Ascending aorta (tissue), 2 donors: ENCODE data around the gene PARP8. TPM values are rescaled to one million over a fixed set of nuclear protein-coding genes. Genes with fewer than 3 reads are reported as not detected.

Experiments used
- DNase-seq, 2 donors: peaks; one replicate each; pipeline ENCODE4 v3.0.0-alpha.2; 2019; ENCODE audit warnings: low spot score in 2 of 2
- H3K27ac ChIP-seq, 2 donors: fragments of 200-600 bp; sonication (generic); one replicate each; pipeline ENCODE4 v1.5.1; 2016 to 2017; ENCODE audit warnings: mild to moderate bottlenecking in 1 of 2
- H3K27me3 ChIP-seq: fragments of 200-600 bp; sonication (generic); one replicate; pipeline ENCODE4 v1.5.1; 2017
- H3K36me3 ChIP-seq, 2 donors: fragments of 200-600 bp; sonication (generic); one replicate each; pipeline ENCODE4 v1.5.1; 2016
- H3K4me1 ChIP-seq, 2 donors: fragments of 200-600 bp; sonication (generic); one replicate each; pipeline ENCODE4 v1.5.1; 2016 to 2017; ENCODE audit warnings: mild to moderate bottlenecking in 1 of 2
- H3K4me3 ChIP-seq, 2 donors: fragments of 200-600 bp; sonication (generic); one replicate each; pipeline ENCODE4 v1.5.1; 2016 to 2017; ENCODE audit warnings: mild to moderate bottlenecking in 1 of 2
- H3K9me3 ChIP-seq, 2 donors: fragments of 200-600 bp; sonication (generic); one replicate each; pipeline ENCODE4 v1.5.1; 2016
- CTCF ChIP-seq, 3 experiments: fragments of 200-600 bp in 2 of 3; fragments of 450-650 bp in 1 of 3; sonication (generic) in 2 of 3; IDR thresholded peaks; one replicate each; pipeline ENCODE4 v1.5.1; 2016 to 2019; ENCODE audit warnings: antibody characterized with exemption in 3 of 3, mild to moderate bottlenecking in 1 of 3, moderate library complexity in 1 of 3
- intact Hi-C: fragments of 100-400 bp; cut with DNase I; formaldehyde crosslinking; loops from one replicate; pipeline ENCODE4 v1.15.1; 2023
- total RNA-seq: library from RNA; depleted of rRNA; stranded (reverse); fragments of >200 nt; gene quantifications from one replicate; pipeline ENCODE4 v1.1.0, GENCODE V29; 2016

PARP8 gene
- total RNA-seq, 1 donor from 2014 or later = 5.6 TPM

DNA sequence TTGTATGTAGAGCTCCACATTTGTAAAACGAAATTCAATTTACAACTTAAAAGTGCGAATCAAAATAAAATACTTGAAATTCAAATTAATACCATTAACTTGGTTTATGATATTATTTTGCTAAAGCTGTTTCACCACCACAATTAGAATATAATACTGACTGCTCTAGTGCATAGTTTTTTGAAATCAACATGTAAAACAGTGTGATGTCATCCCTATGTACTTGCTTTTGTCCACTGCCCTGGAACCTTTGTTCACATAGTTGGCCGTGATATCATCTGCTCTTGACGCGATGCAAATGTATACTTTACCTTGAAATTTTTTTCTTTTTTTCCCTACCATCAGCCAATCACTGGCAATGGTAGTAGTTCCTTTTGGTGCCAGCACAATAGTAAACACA is 125.4 kb downstream of the PARP8 start:
- TF ChIP-seq CTCF (IDR thresholded peaks at IDR 0.05) = no peak
- no peak for DNase-seq
- Histone ChIP-seq H3K27me3 (no peaks in the 10 kb centered on the region), H3K9me3 (no peaks in the 10 kb centered on the region), H3K4me1 (no peaks in the 10 kb centered on the region), H3K36me3 (peaks cover 12 to 43% of the 10 kb centered on the region in 2 donors), H3K27ac (no peak overlapping the region), H3K4me3 (no peak overlapping the region)
- intact Hi-C loops = no loop called here

DNA sequence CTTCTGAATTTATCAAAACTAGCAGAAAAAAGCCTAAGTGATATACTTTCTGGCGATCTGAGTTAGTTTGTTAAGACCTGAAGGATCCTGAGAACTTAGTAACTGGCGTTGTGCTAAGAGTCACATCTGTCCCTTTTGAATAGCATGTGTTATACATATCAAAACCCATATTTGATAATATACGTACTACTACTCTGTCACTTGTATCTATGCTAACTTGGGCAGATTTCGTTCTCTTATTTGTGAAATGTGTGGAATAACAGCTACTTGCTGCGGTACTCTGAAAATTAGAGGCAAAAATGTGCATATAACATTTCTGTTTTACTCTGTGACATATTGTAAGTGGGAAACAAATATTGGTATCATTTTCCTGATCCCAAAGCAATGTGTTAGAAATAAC is 126.4 kb downstream of the PARP8 start:
- TF ChIP-seq CTCF (IDR thresholded peaks at IDR 0.05) = no peak
- no peak for DNase-seq
- H3K9me3 ChIP-seq = no peaks in the 10 kb centered on the region
- no peaks in the 10 kb centered on the region for H3K27me3 ChIP-seq
- H3K4me1 ChIP-seq = no peaks in the 10 kb centered on the region
- H3K4me3 ChIP-seq = no peak overlapping the region
- H3K36me3 ChIP-seq = peaks cover 12 to 43% of the 10 kb centered on the region in 2 donors
- no peak overlapping the region for H3K27ac ChIP-seq
- intact Hi-C loops = no loop called here

DNA sequence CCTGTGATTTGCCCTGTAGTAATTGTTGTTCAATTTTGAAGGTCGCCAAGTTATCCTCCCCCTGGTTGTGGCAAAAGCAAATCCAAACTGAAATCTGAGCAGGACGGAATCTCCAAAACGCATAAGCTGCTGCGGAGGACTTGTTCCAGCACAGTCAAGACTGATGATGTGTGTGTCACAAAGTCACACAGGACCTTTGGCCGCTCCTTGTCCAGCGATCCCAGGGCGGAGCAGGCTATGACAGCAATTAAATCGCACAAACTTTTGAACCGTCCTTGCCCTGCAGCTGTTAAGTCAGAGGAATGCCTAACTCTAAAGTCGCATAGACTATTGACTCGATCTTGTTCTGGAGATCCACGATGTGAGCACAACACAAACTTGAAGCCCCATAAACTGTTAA is 128.4 kb downstream of the PARP8 start:
- no peaks in the 10 kb centered on the region for H3K27me3 ChIP-seq
- no peak overlapping the region for H3K27ac ChIP-seq
- H3K36me3 ChIP-seq = peaks cover 8 to 36% of the 10 kb centered on the region in 2 donors
- H3K9me3 ChIP-seq = no peaks in the 10 kb centered on the region
- H3K4me3 ChIP-seq = no peak overlapping the region
- TF ChIP-seq CTCF (IDR thresholded peaks at IDR 0.05) = no peak
- no peak for DNase-seq
- H3K4me1 ChIP-seq = no peaks in the 10 kb centered on the region
- intact Hi-C loops = no loop called here

- Histone ChIP-seq H3K27me3 (no peaks in the 10 kb centered on the region), H3K4me1 (no peaks in the 10 kb centered on the region), H3K9me3 (peaks cover 1 to 12% of the 10 kb centered on the region in 2 donors), H3K27ac (no peak overlapping the region), H3K36me3 (peaks cover 8 to 24% of the 10 kb centered on the region in 2 donors), H3K4me3 (no peak overlapping the region)
- no peak for DNase-seq
- intact Hi-C loops = no loop called here
- no peak for TF ChIP-seq CTCF (IDR thresholded peaks at IDR 0.05)
Measured at GRCh38 chr5:50798002-50798401, 131.6 kb downstream of the PARP8 start.

GRCh38 chr5:50799596-50799995 is 133.2 kb downstream of the PARP8 start:
- H3K27me3 ChIP-seq = no peaks in the 10 kb centered on the region
- peaks cover 5 to 24% of the 10 kb centered on the region in 2 donors for H3K36me3 ChIP-seq
- H3K9me3 ChIP-seq = peaks cover 5 to 18% of the 10 kb centered on the region in 2 donors
- intact Hi-C loops = no loop called here
- H3K27ac ChIP-seq = no peak overlapping the region
- TF ChIP-seq CTCF (IDR thresholded peaks at IDR 0.05) = no peak
- no peaks in the 10 kb centered on the region for H3K4me1 ChIP-seq
- H3K4me3 ChIP-seq = no peak overlapping the region
- DNase-seq = no peak

- DNase-seq = no peak
- peaks cover 0 to 16% of the 10 kb centered on the region in 2 donors for H3K36me3 ChIP-seq
- no peaks in the 10 kb centered on the region for H3K4me1 ChIP-seq
- no peak overlapping the region for H3K27ac ChIP-seq
- intact Hi-C loops = no loop called here
- no peaks in the 10 kb centered on the region for H3K27me3 ChIP-seq
- peaks cover 5 to 18% of the 10 kb centered on the region in 2 donors for H3K9me3 ChIP-seq
- H3K4me3 ChIP-seq = no peak overlapping the region
- no peak for TF ChIP-seq CTCF (IDR thresholded peaks at IDR 0.05)
Measured at GRCh38 chr5:50800410-50800809, 134.0 kb downstream of the PARP8 start.
